Mucosa of rectum (tissue), 2 donors: ENCODE data around the gene GAPDH.

Source experiments
- H3K27ac ChIP-seq, 2 donors: one replicate each; pipeline ENCODE4 v1.7.0; 2013; ENCODE audit warnings: inconsistent platforms in 2 of 2, low read depth in 2 of 2, low read length in 2 of 2
- H3K27me3 ChIP-seq, 2 donors: one replicate each; pipeline ENCODE4 v1.7.0; 2013; ENCODE audit warnings: low read length in 2 of 2; ENCODE audit not compliant: control insufficient read depth in 2 of 2, insufficient read depth in 2 of 2
- H3K36me3 ChIP-seq, 2 donors: one replicate each; pipeline ENCODE4 v1.7.0; 2013; ENCODE audit warnings: low read length in 2 of 2; ENCODE audit not compliant: control insufficient read depth in 2 of 2, insufficient read depth in 2 of 2
- H3K4me1 ChIP-seq, 2 donors: one replicate each; pipeline ENCODE4 v1.7.0; 2013; ENCODE audit warnings: low read length in 2 of 2, mild to moderate bottlenecking in 1 of 2; ENCODE audit not compliant: control insufficient read depth in 2 of 2, insufficient read depth in 2 of 2
- H3K4me3 ChIP-seq, 2 donors: one replicate each; pipeline ENCODE4 v1.7.0; 2013; ENCODE audit warnings: low read length in 2 of 2
- H3K9ac ChIP-seq, 2 donors: one replicate each; pipeline ENCODE4 v1.7.0; 2013; ENCODE audit warnings: low read length in 2 of 2, low read depth in 1 of 2, mild to moderate bottlenecking in 1 of 2
- H3K9me3 ChIP-seq, 2 donors: one replicate each; pipeline ENCODE4 v1.7.0; 2013; ENCODE audit warnings: low read length in 2 of 2; ENCODE audit not compliant: control insufficient read depth in 2 of 2
- donor health status: healthy.
- donor health status: Normal muscosa, but diverticular disease.

Gene GAPDH

GRCh38 chr12:6542209-6543009, 8.1 kb downstream of the GAPDH start:
- Histone ChIP-seq H3K27me3 (no peaks in the 10 kb centered on the region), H3K9ac (peak overlapping the region; percentile 52 to 65), H3K36me3 (peaks cover 24 to 25% of the 10 kb centered on the region in 2 donors), H3K4me3 (peak overlapping the region; percentile 20 to 38), H3K9me3 (no peaks in the 10 kb centered on the region), H3K27ac (peak overlapping the region; percentile 91 to 94), H3K4me1 (peaks cover 43 to 48% of the 10 kb centered on the region in 2 donors)

DNA sequence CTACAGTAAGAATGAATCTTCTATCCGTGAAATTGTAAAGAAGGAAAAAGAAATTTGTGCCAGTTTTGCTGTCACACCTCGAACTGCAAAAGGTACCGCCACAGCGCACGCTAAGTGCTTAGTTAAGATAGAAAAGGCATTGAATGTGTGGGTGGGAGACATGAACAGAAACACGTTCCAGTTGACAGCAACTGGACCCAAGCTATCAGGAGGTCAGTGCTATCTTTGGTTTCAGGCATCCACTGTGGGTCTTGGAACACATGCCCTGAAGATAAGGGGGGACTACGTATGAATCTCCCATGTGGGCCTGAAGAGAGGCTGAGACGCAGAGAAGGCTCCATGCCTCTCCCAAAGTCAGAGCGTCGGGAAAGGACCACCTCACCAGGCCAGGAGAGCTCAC, 11.7 kb downstream of the GAPDH start:
- H3K4me3 ChIP-seq: no peak overlapping the region
- no peak overlapping the region for H3K27ac ChIP-seq
- peaks cover 8 to 14% of the 10 kb centered on the region in 2 donors for H3K36me3 ChIP-seq
- H3K27me3 ChIP-seq: no peaks in the 10 kb centered on the region
- no peaks in the 10 kb centered on the region for H3K9me3 ChIP-seq
- H3K4me1 ChIP-seq: peaks cover 24 to 26% of the 10 kb centered on the region in 2 donors
- no peak overlapping the region for H3K9ac ChIP-seq

GRCh38 chr12:6547566-6547965, 13.2 kb downstream of the GAPDH start:
- Histone ChIP-seq H3K4me3 (no peak overlapping the region), H3K27me3 (no peaks in the 10 kb centered on the region), H3K36me3 (peaks cover 8 to 14% of the 10 kb centered on the region in 2 donors), H3K9me3 (no peaks in the 10 kb centered on the region), H3K27ac (no peak overlapping the region), H3K4me1 (peaks cover 25% of the 10 kb centered on the region in 2 donors), H3K9ac (no peak overlapping the region)

GRCh38 chr12:6547987-6548386, 13.7 kb downstream of the GAPDH start:
- Histone ChIP-seq H3K4me1 (peaks cover 24% of the 10 kb centered on the region in 2 donors), H3K4me3 (no peak overlapping the region), H3K27me3 (no peaks in the 10 kb centered on the region), H3K36me3 (peaks cover 8 to 14% of the 10 kb centered on the region in 2 donors), H3K9ac (no peak overlapping the region), H3K9me3 (no peaks in the 10 kb centered on the region), H3K27ac (no peak overlapping the region)

- Histone ChIP-seq H3K36me3 (peaks cover 8 to 14% of the 10 kb centered on the region in 2 donors), H3K9ac (no peak overlapping the region), H3K9me3 (no peaks in the 10 kb centered on the region), H3K27ac (no peak overlapping the region), H3K4me3 (no peak overlapping the region), H3K4me1 (peaks cover 22 to 26% of the 10 kb centered on the region in 2 donors), H3K27me3 (no peaks in the 10 kb centered on the region)
Observed at GRCh38 chr12:6548556-6548955, 14.2 kb downstream of the GAPDH start.

- no peaks in the 10 kb centered on the region for H3K9me3 ChIP-seq
- H3K4me1 ChIP-seq: peaks cover 22 to 29% of the 10 kb centered on the region in 2 donors
- H3K4me3 ChIP-seq: no peak overlapping the region
- H3K9ac ChIP-seq: no peak overlapping the region
- no peaks in the 10 kb centered on the region for H3K27me3 ChIP-seq
- peaks cover 8 to 14% of the 10 kb centered on the region in 2 donors for H3K36me3 ChIP-seq
- H3K27ac ChIP-seq: no peak overlapping the region
Observed at GRCh38 chr12:6548966-6549683, 14.8 kb downstream of the GAPDH start.

DNA sequence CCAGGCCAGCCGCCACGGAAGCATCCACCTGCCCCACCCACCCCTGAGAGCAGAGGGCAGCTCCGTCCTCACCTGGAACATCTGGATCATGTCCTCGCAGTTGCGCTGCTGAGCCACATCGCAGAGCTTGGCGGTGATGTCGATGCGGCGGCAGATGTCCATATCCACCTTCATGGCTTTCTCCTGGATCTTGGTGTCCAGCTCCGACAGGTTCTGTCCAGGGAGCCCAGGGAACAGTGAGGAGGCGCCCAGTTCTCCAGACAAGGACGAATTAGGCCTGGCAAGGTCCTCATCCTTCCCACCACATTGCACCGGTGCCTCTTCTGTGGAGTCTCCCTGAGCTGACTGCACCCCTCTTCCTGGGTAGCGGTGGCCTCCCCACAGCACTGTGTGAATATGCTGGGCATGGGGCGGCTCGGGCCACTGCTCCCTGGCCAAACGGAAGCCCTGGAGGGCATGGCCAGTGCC, 15.4 kb downstream of the GAPDH start:
- Histone ChIP-seq H3K9me3 (no peaks in the 10 kb centered on the region), H3K9ac (no peak overlapping the region), H3K36me3 (peaks cover 4 to 10% of the 10 kb centered on the region in 2 donors), H3K4me3 (no peak overlapping the region), H3K4me1 (peaks cover 25 to 32% of the 10 kb centered on the region in 2 donors), H3K27ac (peak overlapping the region in 1 of 2 donors; percentile 23), H3K27me3 (no peaks in the 10 kb centered on the region)

DNA sequence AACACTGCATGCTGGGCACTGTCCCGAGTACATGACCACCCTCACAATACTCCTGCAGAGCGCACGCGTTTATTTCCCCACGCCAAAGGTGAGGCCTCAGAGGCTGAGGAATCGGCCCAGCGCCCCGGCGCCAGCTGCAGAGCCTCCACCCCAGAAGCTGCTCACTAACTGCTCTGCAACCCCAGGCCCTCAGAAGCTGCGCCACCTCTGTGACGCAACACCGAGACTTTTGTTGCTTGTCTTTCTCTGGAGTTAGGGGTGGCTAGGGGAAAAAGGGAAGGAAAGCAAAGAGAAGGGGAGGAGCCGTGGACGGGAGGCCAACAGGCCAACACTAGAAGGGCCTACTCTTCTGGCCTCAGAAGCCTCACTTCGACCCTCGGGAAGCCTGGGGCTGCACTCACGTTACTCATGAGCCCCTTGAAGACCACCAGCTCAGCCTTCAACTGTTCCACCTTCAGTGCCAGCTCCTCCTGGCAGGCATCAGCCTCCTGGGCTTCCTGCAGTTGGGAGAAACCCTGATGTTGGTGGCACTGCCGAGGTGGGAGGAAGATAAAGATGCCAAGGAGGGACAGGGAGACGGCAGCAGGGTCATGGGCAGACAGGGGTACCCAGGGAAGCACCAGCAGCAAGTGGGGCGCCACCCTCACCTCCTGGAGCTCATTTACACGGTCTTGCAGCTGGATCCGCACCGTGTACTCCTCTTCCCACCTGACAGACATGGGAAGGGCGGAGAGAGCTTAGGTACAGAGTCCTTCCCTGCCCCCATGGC, 16.2 kb downstream of the GAPDH start:
- no peak overlapping the region for H3K4me3 ChIP-seq
- H3K27ac ChIP-seq: peak overlapping the region; percentile 56 to 77
- no peaks in the 10 kb centered on the region for H3K9me3 ChIP-seq
- H3K4me1 ChIP-seq: peaks cover 25 to 32% of the 10 kb centered on the region in 2 donors
- H3K9ac ChIP-seq: no peak overlapping the region
- H3K27me3 ChIP-seq: no peaks in the 10 kb centered on the region
- peaks cover 4 to 10% of the 10 kb centered on the region in 2 donors for H3K36me3 ChIP-seq

DNA sequence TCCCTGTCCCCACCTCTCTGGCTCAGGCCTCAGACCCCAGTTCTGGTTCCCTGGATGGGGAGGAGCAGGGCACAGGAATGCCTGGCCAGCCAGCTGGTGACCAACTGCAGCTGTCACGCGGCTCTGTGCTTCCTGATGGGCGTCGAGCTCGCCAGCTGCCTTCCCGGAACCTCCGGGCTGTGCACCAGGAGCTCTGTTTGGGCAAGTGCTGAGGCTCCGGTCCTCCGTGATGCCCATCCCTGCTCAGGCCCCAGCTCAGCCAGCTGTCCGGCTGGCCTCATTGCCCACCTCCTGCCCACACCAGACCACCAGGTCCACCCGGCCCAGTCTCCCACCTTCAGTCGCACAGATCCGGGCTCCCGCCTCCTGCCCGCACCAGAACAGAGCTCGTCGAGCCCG, 16.7 kb downstream of the GAPDH start:
- H3K9ac ChIP-seq: peak overlapping the region in 1 of 2 donors; percentile 10
- no peaks in the 10 kb centered on the region for H3K27me3 ChIP-seq
- H3K27ac ChIP-seq: peak overlapping the region; percentile 56 to 77
- H3K4me1 ChIP-seq: peaks cover 25 to 32% of the 10 kb centered on the region in 2 donors
- no peaks in the 10 kb centered on the region for H3K9me3 ChIP-seq
- no peak overlapping the region for H3K4me3 ChIP-seq
- peaks cover 2 to 10% of the 10 kb centered on the region in 2 donors for H3K36me3 ChIP-seq
